Breast epithelium (tissue), 4 donors: ENCODE data around the gene MAP6D1. TPM values are rescaled to one million over a fixed set of nuclear protein-coding genes. Genes with fewer than 3 reads are reported as not detected.

Experiments used
- DNase-seq, 2 donors: peaks; one replicate each; pipeline ENCODE4 v3.0.0-alpha.2; 2019; ENCODE audit warnings: low spot score in 2 of 2
- H3K27ac ChIP-seq, 2 donors: fragments of 200-600 bp; sonication (generic) in 1 of 2; one replicate each; pipeline ENCODE4 v1.5.1; 2016 to 2019; ENCODE audit warnings: mild to moderate bottlenecking in 1 of 2
- H3K27me3 ChIP-seq, 2 donors: fragments of 200-600 bp; sonication (generic) in 1 of 2; one replicate each; pipeline versions ENCODE4 v1.5.1 to v1.6.0; 2017 to 2019; ENCODE audit warnings: control low read depth in 1 of 2, mild to moderate bottlenecking in 1 of 2
- H3K36me3 ChIP-seq: fragments of 200-600 bp; one replicate; pipeline ENCODE4 v1.5.1; 2019
- H3K4me1 ChIP-seq, 2 donors: fragments of 200-600 bp; sonication (generic); one replicate each; pipeline ENCODE4 v1.5.1; 2016 to 2019; ENCODE audit warnings: control low read depth in 1 of 2
- H3K4me3 ChIP-seq, 3 donors: fragments of 200-600 bp; sonication (generic); 1 replicate in 2 of 3; 2 replicates in 1 of 3; pipeline ENCODE4 v1.5.1; 2016 to 2019; ENCODE audit warnings: mild to moderate bottlenecking in 3 of 3, moderate library complexity in 2 of 3
- H3K9me3 ChIP-seq, 2 donors: fragments of 200-600 bp; sonication (generic) in 1 of 2; one replicate each; pipeline ENCODE4 v1.5.1; 2016 to 2019; ENCODE audit warnings: control low read depth in 1 of 2
- CTCF ChIP-seq, 3 donors: fragments of 450-650 bp; IDR thresholded peaks; one replicate each; pipeline ENCODE4 v1.5.1; 2016 to 2017; ENCODE audit warnings: antibody characterized with exemption in 3 of 3, mild to moderate bottlenecking in 3 of 3, moderate library complexity in 3 of 3
- POLR2A ChIP-seq: fragments of 450-650 bp; IDR thresholded peaks from one replicate; pipeline ENCODE4 v1.6.1; 2016; ENCODE audit warnings: antibody characterized with exemption, mild to moderate bottlenecking, moderate library complexity
- POLR2AphosphoS5 ChIP-seq, 3 donors: sonication (generic); formaldehyde crosslinking; IDR thresholded peaks; one replicate each; pipeline ENCODE4 v1.6.1; 2017; ENCODE audit warnings: antibody characterized with exemption in 3 of 3
- intact Hi-C: fragments of 100-400 bp; cut with DNase I; formaldehyde crosslinking; loops from one replicate; pipeline ENCODE4 v1.15.1; 2023; ENCODE audit warnings: low total_unique reads
- total RNA-seq, 3 donors: library from RNA; depleted of rRNA; stranded (reverse); fragments of >200 nt; gene quantifications; one replicate each; pipeline ENCODE4 v1.1.0, GENCODE V29; 2016

Gene MAP6D1
- total RNA-seq, 3 donors from 2014 or later = 0.33 to 2.1 (median 1.8) TPM

GRCh38 chr3:183862610-183863009 lies 37.2 kb upstream of the MAP6D1 start:
- intact Hi-C loops = no loop called here
- H3K27me3 ChIP-seq = no peaks in the 10 kb centered on the region
- H3K27ac ChIP-seq = no peak overlapping the region
- no peaks in the 10 kb centered on the region for H3K9me3 ChIP-seq
- H3K4me1 ChIP-seq = no peaks in the 10 kb centered on the region
- TF ChIP-seq POLR2AphosphoS5 (IDR thresholded peaks at IDR 0.05) (no peak), CTCF (IDR thresholded peaks at IDR 0.05) (no peak), POLR2A (no peak)
- no peak overlapping the region for H3K4me3 ChIP-seq
- DNase-seq = no peak
- H3K36me3 ChIP-seq = no peaks in the 10 kb centered on the region

- intact Hi-C loops = loop anchor here (10.0 kb wide), 1 partner anchor 303 kb away; the partner anchor contains the start of gene KLHL6
- no peaks in the 10 kb centered on the region for H3K27me3 ChIP-seq
- H3K27ac ChIP-seq = no peak overlapping the region
- no peaks in the 10 kb centered on the region for H3K9me3 ChIP-seq
- TF ChIP-seq POLR2A (no peak), CTCF (IDR thresholded peaks at IDR 0.05) (no peak), POLR2AphosphoS5 (IDR thresholded peaks at IDR 0.05) (no peak)
- no peaks in the 10 kb centered on the region for H3K4me1 ChIP-seq
- H3K36me3 ChIP-seq = peaks cover 15% of the 10 kb centered on the region
- no peak overlapping the region for H3K4me3 ChIP-seq
- no peak for DNase-seq
These were observed 32.5 kb upstream of the MAP6D1 start for GRCh38 chr3:183857863-183858262.

GRCh38 chr3:183854318-183855035 lies 29.1 kb upstream of the MAP6D1 start:
- no peak for TF ChIP-seq POLR2A
- no peak for TF ChIP-seq POLR2AphosphoS5 (IDR thresholded peaks at IDR 0.05)
- no peak for TF ChIP-seq CTCF (IDR thresholded peaks at IDR 0.05)
- H3K4me1 ChIP-seq = no peaks in the 10 kb centered on the region
- H3K9me3 ChIP-seq = no peaks in the 10 kb centered on the region
- H3K36me3 ChIP-seq = peaks cover 15% of the 10 kb centered on the region
- intact Hi-C loops = loop anchor here (10.0 kb wide), 1 partner anchor 300 kb away; the partner anchor contains the start of gene KLHL6
- no peak overlapping the region for H3K27ac ChIP-seq
- DNase-seq = no peak
- H3K27me3 ChIP-seq = no peaks in the 10 kb centered on the region
- H3K4me3 ChIP-seq = no peak overlapping the region

- Histone ChIP-seq H3K27me3 (no peaks in the 10 kb centered on the region), H3K4me3 (no peak overlapping the region), H3K27ac (peak overlapping the region; percentile 64 to 70), H3K4me1 (peaks cover 0 to 5% of the 10 kb centered on the region in 2 donors), H3K9me3 (no peaks in the 10 kb centered on the region), H3K36me3 (peaks cover 4% of the 10 kb centered on the region)
- no peak for DNase-seq
- TF ChIP-seq POLR2A (no peak), CTCF (IDR thresholded peaks at IDR 0.05) (no peak), POLR2AphosphoS5 (IDR thresholded peaks at IDR 0.05) (no peak)
- intact Hi-C loops = no loop called here
These were observed 20.4 kb upstream of the MAP6D1 start for GRCh38 chr3:183845608-183846288.

GRCh38 chr3:183845090-183845489 lies 19.7 kb upstream of the MAP6D1 start:
- no peak for DNase-seq
- no peak for TF ChIP-seq POLR2AphosphoS5 (IDR thresholded peaks at IDR 0.05)
- TF ChIP-seq CTCF (IDR thresholded peaks at IDR 0.05) = no peak
- TF ChIP-seq POLR2A = no peak
- no peaks in the 10 kb centered on the region for H3K9me3 ChIP-seq
- peaks cover 4% of the 10 kb centered on the region for H3K36me3 ChIP-seq
- H3K4me1 ChIP-seq = peaks cover 0 to 5% of the 10 kb centered on the region in 2 donors
- H3K4me3 ChIP-seq = no peak overlapping the region
- intact Hi-C loops = no loop called here
- H3K27ac ChIP-seq = peak overlapping the region; percentile 64 to 70
- H3K27me3 ChIP-seq = no peaks in the 10 kb centered on the region
